Pancreas (tissue), 10 donors: ENCODE results near the gene MGMT. TPM values are rescaled to one million over a fixed set of nuclear protein-coding genes. Genes with fewer than 3 reads are reported as not detected.
A peak's percentile ranks its signal among the peaks of the same experiment; 100 is the strongest.

Experiments
- ATAC-seq, 4 donors: fragments of 200-7000 bp; cut with Tn5 transposase; one replicate each; pipeline versions ENCODE4 v1.8.0 to v1.9.1; 2020; ENCODE audit warnings: mild to moderate bottlenecking in 4 of 4, moderate library complexity in 4 of 4
- DNase-seq, 6 donors: peaks; one replicate each; pipeline ENCODE4 v3.0.0-alpha.2; 2020
- FAIRE-seq: peaks from 2 replicates; lab custom pipeline; 2012; peaks lifted over from hg19 to GRCh38; lab: Jason Lieb, UNC
- H3K27ac ChIP-seq, 4 donors: fragments of 200-600 bp; sonication (generic); 1 replicate in 3 of 4; 2 replicates in 1 of 4; pipeline versions ENCODE4 v1.5.0 to v1.8.0; 2020
- H3K27me3 ChIP-seq, 4 donors: fragments of 200-600 bp; one replicate each; pipeline ENCODE4 v1.8.0; 2021
- H3K36me3 ChIP-seq, 3 donors: fragments of 200-600 bp; sonication (generic) in 1 of 3; one replicate each; pipeline versions ENCODE4 v1.5.0 to v1.8.0; 2020 to 2021
- H3K4me1 ChIP-seq, 3 donors: fragments of 200-600 bp; one replicate each; pipeline ENCODE4 v1.8.0; 2021
- H3K4me3 ChIP-seq, 4 donors: fragments of 200-600 bp; sonication (generic) in 2 of 4; one replicate each; pipeline versions ENCODE4 v1.5.0 to v1.8.0; 2020 to 2021
- H3K9me3 ChIP-seq, 4 donors: fragments of 200-600 bp; one replicate each; pipeline ENCODE4 v1.8.0; 2021
- WGBS, 2 donors: extraction: QIAGEN DNeasy Blood & Tissue Kit; methylation state at CpG; one replicate each; pipeline ENCODE4 v1.1.7; 2013; 5-methylcytosine and 5-hydroxymethylcytosine counted together
- intact Hi-C, 3 donors: fragments of 100-400 bp; cut with DNase I; formaldehyde crosslinking; loops; one replicate each; pipeline versions ENCODE4 v1.11.1 to v1.14.2; 2022
- polyA plus RNA-seq, 2 donors: library from polyadenylated mRNA; stranded (reverse); fragments of 200-250 nt; gene quantifications; one replicate each; pipeline ENCODE4 v1.2.3, GENCODE V29; 2013
- total RNA-seq, 6 donors: library from RNA; stranded (reverse); fragmentation: NEBNext Ultra II Directional in 4 of 6; extraction: Animal tissue kit (Norgen Biotek cat#: 25700) in 4 of 6; gene quantifications; one replicate each; pipeline versions ENCODE4 v1.2.1 to v1.2.4, GENCODE V29; 2021 to 2023
- TF ChIP-seq, protein P1 (sequence below), 4 donors: fragments of 200-600 bp; sonication (generic) in 3 of 4; IDR thresholded peaks; one replicate each; pipeline versions ENCODE4 v1.5.0 to v1.8.0; 2021; ENCODE audit warnings: antibody characterized with exemption in 4 of 4
- donor health status: healthy with polysubstance abuse.
- donor health status: DM: no; HTN: no; CAD: no; lungs with moderate emphysema.
- donor health status: DM: no; HTN: no; CAD: no.
- donor health status: control.
- donor health status: control.
- donor health status: Bipolar disorder and iron deficiency.
- donor health status: DM: yes; HTN: yes; CAD: no.
- donor health status: DM: no; HTN: no; CAD: no.
- donor health status: DM: no; HTN: no; CAD: no.
- donor health status: DM: yes; HTN: yes; CAD: no.

The MGMT gene
- total and polyA plus RNA-seq, 8 donors = 9.1 to 18.6 (median 12.0) TPM

DNA sequence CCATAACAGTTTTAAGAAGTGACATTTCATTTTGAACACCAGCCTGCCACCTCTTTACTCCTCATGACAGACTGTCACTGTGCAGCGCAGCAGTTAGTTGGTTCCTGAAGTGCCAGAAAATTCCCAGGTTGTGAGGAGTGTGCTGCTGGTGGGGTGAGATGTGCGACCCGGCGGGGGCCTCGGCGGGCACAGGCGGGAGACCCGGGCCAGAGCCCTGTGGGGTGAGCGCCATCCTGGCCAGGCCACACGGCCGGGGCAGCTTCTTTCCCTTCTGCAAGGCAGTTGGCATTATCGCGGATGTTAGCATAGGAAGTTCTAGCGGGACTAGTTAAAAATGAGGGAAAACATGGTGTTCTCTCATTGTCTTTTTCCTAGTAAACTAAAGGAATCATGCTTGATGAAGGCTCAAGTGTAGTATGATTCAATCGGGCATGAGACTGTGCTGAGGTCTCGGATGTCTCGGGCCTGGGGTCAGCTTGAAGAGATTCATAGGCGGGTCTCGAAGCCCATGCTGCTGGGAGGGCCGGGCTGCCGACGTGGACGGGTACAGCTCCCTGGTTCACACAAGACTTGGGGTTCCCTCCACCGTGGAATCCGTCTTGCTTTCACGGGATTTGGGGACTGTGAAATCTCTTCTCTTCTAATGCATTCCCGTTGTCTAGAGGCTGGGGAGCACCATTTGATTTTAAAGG, 56.1 kb downstream of the MGMT start:
- intact Hi-C loops = no loop called here
- TF ChIP-seq, protein P1, sequence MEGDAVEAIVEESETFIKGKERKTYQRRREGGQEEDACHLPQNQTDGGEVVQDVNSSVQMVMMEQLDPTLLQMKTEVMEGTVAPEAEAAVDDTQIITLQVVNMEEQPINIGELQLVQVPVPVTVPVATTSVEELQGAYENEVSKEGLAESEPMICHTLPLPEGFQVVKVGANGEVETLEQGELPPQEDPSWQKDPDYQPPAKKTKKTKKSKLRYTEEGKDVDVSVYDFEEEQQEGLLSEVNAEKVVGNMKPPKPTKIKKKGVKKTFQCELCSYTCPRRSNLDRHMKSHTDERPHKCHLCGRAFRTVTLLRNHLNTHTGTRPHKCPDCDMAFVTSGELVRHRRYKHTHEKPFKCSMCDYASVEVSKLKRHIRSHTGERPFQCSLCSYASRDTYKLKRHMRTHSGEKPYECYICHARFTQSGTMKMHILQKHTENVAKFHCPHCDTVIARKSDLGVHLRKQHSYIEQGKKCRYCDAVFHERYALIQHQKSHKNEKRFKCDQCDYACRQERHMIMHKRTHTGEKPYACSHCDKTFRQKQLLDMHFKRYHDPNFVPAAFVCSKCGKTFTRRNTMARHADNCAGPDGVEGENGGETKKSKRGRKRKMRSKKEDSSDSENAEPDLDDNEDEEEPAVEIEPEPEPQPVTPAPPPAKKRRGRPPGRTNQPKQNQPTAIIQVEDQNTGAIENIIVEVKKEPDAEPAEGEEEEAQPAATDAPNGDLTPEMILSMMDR (IDR thresholded peaks at IDR 0.05) = no peak
- Histone ChIP-seq H3K4me1 (no peaks in the 10 kb centered on the region), H3K27me3 (no peaks in the 10 kb centered on the region), H3K4me3 (no peak overlapping the region), H3K27ac (no peak overlapping the region), H3K9me3 (no peaks in the 10 kb centered on the region), H3K36me3 (no peaks in the 10 kb centered on the region)
- no peak for ATAC-seq
- no peak for DNase-seq
- FAIRE-seq = no peak
- WGBS, 2 donors = 91 to 94% methylated on average over 27 of the region's 27 CpGs

DNA sequence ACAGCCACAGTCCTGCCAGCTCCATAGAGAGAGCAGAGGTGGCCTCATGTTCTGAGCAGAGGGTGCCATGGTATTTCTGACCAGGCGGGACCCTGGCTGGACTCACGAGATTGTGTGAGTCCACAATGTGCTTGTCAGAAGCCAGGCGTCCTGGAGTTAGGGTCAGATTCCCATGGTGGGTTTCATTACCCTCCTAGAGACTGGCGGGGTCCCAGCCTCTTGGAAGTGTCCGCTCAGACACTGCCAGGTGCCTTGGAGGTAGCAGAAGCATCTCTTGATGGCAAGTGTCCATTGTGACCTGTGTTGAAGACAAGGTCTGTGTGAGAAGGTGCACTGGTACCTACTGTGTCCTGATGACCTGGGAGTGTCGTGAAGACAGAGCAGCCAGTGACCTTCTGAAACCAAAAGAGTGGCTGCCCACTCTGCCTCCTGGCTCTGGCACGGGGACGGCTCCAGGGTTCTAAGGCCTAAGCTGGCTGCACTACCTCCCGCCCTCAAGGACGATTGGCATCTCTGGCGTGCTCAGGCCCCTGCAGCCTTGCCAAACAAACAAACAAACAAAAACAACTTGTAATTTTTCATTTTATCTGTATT, 56.8 kb downstream of the MGMT start:
- no peaks in the 10 kb centered on the region for H3K36me3 ChIP-seq
- 72 to 84% methylated on average over 11 of the region's 11 CpGs for WGBS, 2 donors
- no peaks in the 10 kb centered on the region for H3K27me3 ChIP-seq
- H3K4me3 ChIP-seq = no peak overlapping the region
- H3K4me1 ChIP-seq = no peaks in the 10 kb centered on the region
- no peak for FAIRE-seq
- intact Hi-C loops = no loop called here
- no peak overlapping the region for H3K27ac ChIP-seq
- no peaks in the 10 kb centered on the region for H3K9me3 ChIP-seq
- TF ChIP-seq, protein P1 (IDR thresholded peaks at IDR 0.05) = no peak
- ATAC-seq = no peak
- peak in 1 of 6 donors; percentile 14 for DNase-seq

DNA sequence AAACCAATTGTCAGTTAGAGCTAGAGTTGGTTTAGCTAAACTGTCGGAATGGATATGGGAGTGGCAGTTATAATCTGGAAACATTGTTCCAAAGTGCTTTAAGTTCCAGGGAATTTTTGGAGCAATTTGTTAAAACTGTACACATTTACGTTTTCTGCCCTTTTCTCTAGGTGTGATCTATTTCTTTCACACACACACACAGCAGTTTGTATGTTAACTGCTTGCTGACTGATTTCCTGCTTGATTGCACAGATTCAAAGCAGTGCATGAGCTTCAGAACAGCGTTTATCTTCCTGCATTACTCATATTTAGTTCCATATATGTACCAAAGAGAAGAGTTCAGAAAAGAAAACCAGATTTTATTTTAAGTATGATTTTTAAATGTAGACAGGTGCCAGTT, 57.9 kb downstream of the MGMT start:
- ATAC-seq = no peak
- no peak overlapping the region for H3K27ac ChIP-seq
- intact Hi-C loops = no loop called here
- FAIRE-seq = no peak
- WGBS, 2 donors = 77 to 82% methylated on average over 3 of the region's 3 CpGs
- no peaks in the 10 kb centered on the region for H3K9me3 ChIP-seq
- H3K36me3 ChIP-seq = no peaks in the 10 kb centered on the region
- DNase-seq = no peak
- H3K4me1 ChIP-seq = no peaks in the 10 kb centered on the region
- TF ChIP-seq, protein P1 (IDR thresholded peaks at IDR 0.05) = no peak
- no peak overlapping the region for H3K4me3 ChIP-seq
- no peaks in the 10 kb centered on the region for H3K27me3 ChIP-seq

DNA sequence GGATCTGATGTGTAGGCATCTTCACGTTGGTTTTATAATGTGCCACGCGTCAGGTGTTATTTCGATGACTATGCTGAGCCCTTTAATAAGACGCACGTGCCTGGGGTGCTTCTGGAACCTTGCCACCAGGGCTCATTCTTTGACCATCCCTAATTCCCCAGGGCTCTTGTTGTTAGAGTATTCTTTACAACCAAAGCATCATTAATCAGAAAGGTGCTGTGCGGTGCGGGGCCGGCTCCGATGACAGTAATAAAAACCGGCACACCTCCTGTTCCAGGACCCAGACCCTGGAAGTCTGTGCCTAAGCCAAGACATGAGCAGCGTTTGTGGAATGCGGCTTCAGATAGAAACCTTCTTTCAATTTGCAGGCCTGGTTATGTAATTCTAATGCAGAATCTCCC, 58.4 kb downstream of the MGMT start:
- Histone ChIP-seq H3K9me3 (no peaks in the 10 kb centered on the region), H3K4me1 (no peaks in the 10 kb centered on the region), H3K27me3 (no peaks in the 10 kb centered on the region), H3K27ac (no peak overlapping the region), H3K36me3 (no peaks in the 10 kb centered on the region), H3K4me3 (no peak overlapping the region)
- TF ChIP-seq, protein P1 (IDR thresholded peaks at IDR 0.05) = no peak
- intact Hi-C loops = no loop called here
- no peak for FAIRE-seq
- WGBS, 2 donors = 60% methylated on average over 13 of the region's 13 CpGs
- ATAC-seq = peak in 3 of 4 donors; percentile 38 to 79 (median 63)
- DNase-seq = peak in 1 of 6 donors; percentile 23

DNA sequence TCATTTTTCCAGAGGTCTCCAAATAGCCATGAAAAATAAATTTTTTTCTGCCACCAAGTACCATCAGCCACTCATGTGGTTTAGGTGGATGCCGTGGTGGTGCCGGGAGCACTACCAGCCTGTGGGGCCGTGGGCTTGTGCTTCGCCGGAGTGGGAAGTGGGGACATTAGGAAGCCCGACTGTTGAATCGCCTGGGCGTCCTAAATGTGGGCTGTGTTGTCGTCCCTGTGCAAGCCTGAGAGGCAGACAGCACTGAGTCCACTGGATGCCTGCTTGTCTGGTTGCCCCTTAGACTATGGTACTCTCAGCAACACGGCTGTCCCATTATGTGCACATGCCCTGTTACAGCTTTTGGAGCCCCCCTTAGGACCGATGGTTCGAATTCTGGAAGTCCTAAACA, 59.9 kb downstream of the MGMT start:
- FAIRE-seq = no peak
- TF ChIP-seq, protein P1 (IDR thresholded peaks at IDR 0.05) = no peak
- peak in 1 of 6 donors; percentile 30 for DNase-seq
- no peaks in the 10 kb centered on the region for H3K27me3 ChIP-seq
- H3K4me1 ChIP-seq = no peaks in the 10 kb centered on the region
- no peaks in the 10 kb centered on the region for H3K9me3 ChIP-seq
- no peak for ATAC-seq
- H3K4me3 ChIP-seq = no peak overlapping the region
- H3K27ac ChIP-seq = no peak overlapping the region
- no peaks in the 10 kb centered on the region for H3K36me3 ChIP-seq
- intact Hi-C loops = no loop called here
- WGBS, 2 donors = 94 to 97% methylated on average over 12 of the region's 12 CpGs
